HT1080 (cell line): Measurements from ENCODE around the gene CNPPD1. TPM values are rescaled to one million over a fixed set of nuclear protein-coding genes. Genes with fewer than 3 reads are reported as not detected.

Experiments
- DNase-seq: peaks from one replicate; pipeline ENCODE4 v3.0.0-alpha.2; 2015; ENCODE audit warnings: low read depth
- total RNA-seq: library from RNA; depleted of rRNA; stranded (reverse); fragments of >200 nt; shearing (Covaris generic); gene quantifications from 2 replicates; pipeline ENCODE4 v1.2.3, GENCODE V29; 2014; rRNA removed

Gene CNPPD1
- total RNA-seq, 1 experiment from 2014 or later, result 23.3 TPM

GRCh38 chr2:219123356-219124135 lies 53.2 kb downstream of the CNPPD1 start:
- no peak for DNase-seq

GRCh38 chr2:219122202-219122980 lies 54.3 kb downstream of the CNPPD1 start:
- no peak for DNase-seq

Other genes with a start within 250 kb of the CNPPD1 start
- 0.27 TPM in 1 of 2 replicates, not detected in the other for gene CDK5R2, start 217.3 kb downstream of the CNPPD1 start, total RNA-seq
- gene FEV, start 191.7 kb downstream of the CNPPD1 start, total RNA-seq, result not detected in 2 replicates
- not detected in 2 replicates for gene CRYBA2, start 183.5 kb downstream of the CNPPD1 start, total RNA-seq
- not detected in 2 replicates for gene CFAP65, start 135.4 kb downstream of the CNPPD1 start, total RNA-seq
- gene IHH, start 116.0 kb downstream of the CNPPD1 start, total RNA-seq, result not detected in 2 replicates
- gene NHEJ1, start 16.1 kb downstream of the CNPPD1 start, total RNA-seq, result 17.4 and 22.6 TPM in 2 replicates
- 0.47 and 0.76 TPM in 2 replicates for gene SLC23A3, start 6.9 kb downstream of the CNPPD1 start, total RNA-seq
- gene RETREG2, start 1.4 kb upstream of the CNPPD1 start, total RNA-seq, result 59.6 and 69.9 TPM in 2 replicates
- 43.2 and 43.8 TPM in 2 replicates for gene ZFAND2B, start 29.9 kb upstream of the CNPPD1 start, total RNA-seq
- gene ABCB6, start 42.0 kb upstream of the CNPPD1 start, total RNA-seq, result 21.4 and 25.5 TPM in 2 replicates
- 37.1 and 47.1 TPM in 2 replicates for gene ATG9A, start 52.7 kb upstream of the CNPPD1 start, total RNA-seq
- gene ANKZF1, start 52.9 kb upstream of the CNPPD1 start, total RNA-seq, result 24.8 and 27.0 TPM in 2 replicates
- 7.3 and 8.4 TPM in 2 replicates for gene GLB1L, start 68.5 kb upstream of the CNPPD1 start, total RNA-seq
- gene STK16, start 68.6 kb upstream of the CNPPD1 start, total RNA-seq, result 19.6 and 20.4 TPM in 2 replicates
- 0.14 TPM in 1 of 2 replicates, not detected in the other for gene TUBA4B, start 76.3 kb upstream of the CNPPD1 start, total RNA-seq
- gene TUBA4A, start 77.0 kb upstream of the CNPPD1 start, total RNA-seq, result 140 and 154 TPM in 2 replicates
- gene DNAJB2, start 102.4 kb upstream of the CNPPD1 start, total RNA-seq, result 11.5 and 13.8 TPM in 2 replicates
- 10.2 and 11.2 TPM in 2 replicates for gene PTPRN, start 132.5 kb upstream of the CNPPD1 start, total RNA-seq
- not detected in 2 replicates for gene RESP18, start 155.8 kb upstream of the CNPPD1 start, total RNA-seq
- 77.0 and 94.9 TPM in 2 replicates for gene DNPEP, start 211.0 kb upstream of the CNPPD1 start, total RNA-seq
- gene DES, start 241.5 kb upstream of the CNPPD1 start, total RNA-seq, result not detected in 2 replicates